GM12878 (cell line): ENCODE measurements around the gene ITGA8. TPM values are rescaled to one million over a fixed set of nuclear protein-coding genes. Genes with fewer than 3 reads are reported as not detected.

Source experiments
- ATAC-seq: fragments of 200-7000 bp; cut with Tn5 transposase; 3 replicates; pipeline ENCODE4 v1.9.1; 2020; ENCODE audit warnings: mild to moderate bottlenecking, moderate library complexity
- BruUV-seq: library from RNA; stranded (reverse); fragments of 400-500 nt; replicated peaks from 2 replicates; lab custom pipeline; 2021; lab: Mats Ljungman, UMichigan
- CTCF ChIA-PET: fragments of 300-600 bp; sonication (Branson Sonifier 250); formaldehyde crosslinking; extraction: SDS; loops from one replicate; lab custom pipeline; 2021; ENCODE audit warnings: inconsistent platforms; lab: Yijun Ruan, JAX
- POLR2A ChIA-PET: fragments of 350-600 bp; formaldehyde crosslinking; extraction: SDS; loops from one replicate; lab custom pipeline; 2021; ENCODE audit warnings: inconsistent platforms; lab: Charles Lee
- RAD21 ChIA-PET: fragments of 300-600 bp; sonication (Branson Sonifier 250); formaldehyde crosslinking; loops from one replicate; lab custom pipeline; 2023; ENCODE audit warnings: antibody characterized with exemption; ENCODE audit not compliant: unreplicated experiment; lab: Charles Lee
- SMC1A ChIA-PET: fragments of 300-600 bp; sonication (Branson Sonifier 250); formaldehyde crosslinking; loops from one replicate; lab custom pipeline; 2023; ENCODE audit not compliant: unreplicated experiment, uncharacterized antibody; lab: Charles Lee
- DNase-seq: peaks from one replicate; pipeline ENCODE4 v3.0.0-alpha.2; 2011; ENCODE audit warnings: low read depth, low spot score
- FAIRE-seq: peaks from 3 replicates; lab custom pipeline; 2011; peaks lifted over from hg19 to GRCh38; lab: Jason Lieb, UNC
- H2AFZ ChIP-seq: 2 replicates; pipeline ENCODE4 v1.6.0; 2011; ENCODE audit warnings: low read depth, low read length, control low read depth; ENCODE audit not compliant: control insufficient read depth
- H3K27ac ChIP-seq: 2 replicates; pipeline ENCODE4 v1.5.1; 2011; ENCODE audit warnings: control low read depth; ENCODE audit not compliant: control insufficient read depth, insufficient read depth
- H3K27me3 ChIP-seq, 2 experiments: replicated peaks in 1 of 2; 2 replicates each; pipeline versions ENCODE4 v1.6.0 to v1.6.1; 2011; ENCODE audit warnings: low read length in 1 of 2; ENCODE audit not compliant: control insufficient read depth in 2 of 2, insufficient read depth in 2 of 2
- H3K36me3 ChIP-seq, 2 experiments: 2 replicates each; pipeline ENCODE4 v1.5.1; 2011; ENCODE audit warnings: low read length in 1 of 2; ENCODE audit not compliant: control insufficient read depth in 2 of 2, insufficient read depth in 2 of 2
- H3K4me1 ChIP-seq: 2 replicates; pipeline ENCODE4 v1.6.1; 2011; ENCODE audit warnings: mild to moderate bottlenecking, low read length, moderate library complexity, mixed read lengths; ENCODE audit not compliant: control insufficient read depth, insufficient read depth
- H3K4me2 ChIP-seq: 2 replicates; pipeline ENCODE4 v1.6.0; 2011; ENCODE audit warnings: control low read depth; ENCODE audit not compliant: control insufficient read depth, insufficient read depth
- H3K4me3 ChIP-seq: fragments of 200-600 bp; sonication (generic); 2 replicates; pipeline ENCODE4 v1.5.1; 2016
- H3K79me2 ChIP-seq: 2 replicates; pipeline ENCODE4 v1.6.0; 2011; ENCODE audit warnings: low read length; ENCODE audit not compliant: control insufficient read depth, insufficient read depth
- H3K9ac ChIP-seq: 2 replicates; pipeline ENCODE4 v1.8.0; 2011; ENCODE audit warnings: low read length, control low read depth, mixed read lengths; ENCODE audit not compliant: control insufficient read depth, insufficient read depth
- H3K9me3 ChIP-seq: replicated peaks from 3 replicates; pipeline ENCODE4 v1.5.1; 2011; ENCODE audit warnings: mild to moderate bottlenecking, low read length; ENCODE audit not compliant: control insufficient read depth, insufficient read depth
- H4K20me1 ChIP-seq: 2 replicates; pipeline ENCODE4 v1.6.0; 2011; ENCODE audit not compliant: control insufficient read depth, insufficient read depth
- CREM ChIP-seq: IDR thresholded peaks from 2 replicates; pipeline ENCODE4 v1.6.1; 2014; ENCODE audit warnings: antibody characterized with exemption, low read depth
- MYB ChIP-seq: fragments of 150-350 bp; IDR thresholded peaks from 2 replicates; pipeline ENCODE4 v1.6.1; 2014; ENCODE audit warnings: mild to moderate bottlenecking, low read depth, low read length, borderline replicate concordance
- NR2F1 ChIP-seq: fragments of 450-650 bp; conservative IDR thresholded peaks from 2 replicates; pipeline ENCODE4 v1.6.1; 2017; ENCODE audit warnings: mild to moderate bottlenecking
- RAD21 ChIP-seq: IDR thresholded peaks from 2 replicates; pipeline ENCODE4 v1.6.1; 2011; ENCODE audit warnings: mild to moderate bottlenecking, low read depth, low read length, moderate library complexity; ENCODE audit not compliant: insufficient read depth
- SMC3 ChIP-seq: IDR thresholded peaks from 2 replicates; pipeline ENCODE4 v1.6.1; 2011; ENCODE audit warnings: low read length, improper control_type of control experiment, borderline replicate concordance
- WGBS: methylation state at CpG from one replicate; pipeline ENCODE4 v1.1.6; 2016; ENCODE audit warnings: low lambda C conversion rate; ENCODE audit not compliant: insufficient replicate concordance, insufficient coverage; ENCODE audit errors: missing lambda C conversion rate; 5-methylcytosine and 5-hydroxymethylcytosine counted together
- in situ Hi-C: fragments of 300-500 bp; cut with MboI; formaldehyde crosslinking; loops from 9 replicates; pipeline ENCODE4 v1.14.3; 2018; ENCODE audit warnings: mixed read lengths
- intact Hi-C: fragments of 100-400 bp; cut with micrococcal nuclease; formaldehyde crosslinking; loops from one replicate; pipeline ENCODE4 v1.14.2; 2022; ENCODE audit not compliant: unreplicated experiment
- polyA plus RNA-seq, 11 experiments: library from polyadenylated mRNA; depleted of rRNA in 4 of 11; unstranded in 6 of 11; stranded (reverse) in 5 of 11; fragments of >200 nt; fragmentation: Nextera tagmentation in 4 of 11; fragmentation: Illumina TruSeq in 1 of 11; extraction: Ambion mirVana in 4 of 11; extraction: Trizol in 1 of 11; gene quantifications; 1 replicate in 1 of 11; 2 replicates in 10 of 11; pipeline versions ENCODE4 v1.2.1 to v1.2.3, GENCODE V29; 2011 to 2016; ENCODE audit warnings: inconsistent platforms in 2 of 11, missing spikeins in 2 of 11, low read depth in 1 of 11
- total RNA-seq, 4 experiments: library from RNA; depleted of rRNA in 3 of 4; stranded (reverse); fragments of >200 nt in 3 of 4; fragmentation: Illumina TruSeq in 1 of 4; extraction: Trizol in 1 of 4; gene quantifications; 2 replicates each; pipeline versions ENCODE4 v1.2.1 to v1.2.3, GENCODE V29; 2013 to 2021
- TF ChIP-seq, protein P1 (sequence below): fragments of 150-350 bp; IDR thresholded peaks from 2 replicates; pipeline ENCODE4 v1.6.1; 2016; ENCODE audit warnings: low read depth, low read length
- TF ChIP-seq, protein P2 (sequence below), 3 experiments: IDR thresholded peaks in 2 of 3; conservative IDR thresholded peaks in 1 of 3; 2 replicates each; pipeline ENCODE4 v1.5.1; 2011; ENCODE audit warnings: low read depth in 3 of 3, low read length in 3 of 3, mild to moderate bottlenecking in 3 of 3, control low read depth in 2 of 3, moderate library complexity in 2 of 3, inconsistent platforms in 1 of 3, mixed read lengths in 1 of 3; ENCODE audit not compliant: control insufficient read depth in 2 of 3, insufficient read depth in 1 of 3; ENCODE audit errors: extremely low read depth in 1 of 3

Gene ITGA8
- total and polyA plus RNA-seq, 10 of the 15 experiments (the other 5 are each of a cell fraction or from before 2014, with no cell fraction given): 0.03 TPM; not detected in 9

DNA sequence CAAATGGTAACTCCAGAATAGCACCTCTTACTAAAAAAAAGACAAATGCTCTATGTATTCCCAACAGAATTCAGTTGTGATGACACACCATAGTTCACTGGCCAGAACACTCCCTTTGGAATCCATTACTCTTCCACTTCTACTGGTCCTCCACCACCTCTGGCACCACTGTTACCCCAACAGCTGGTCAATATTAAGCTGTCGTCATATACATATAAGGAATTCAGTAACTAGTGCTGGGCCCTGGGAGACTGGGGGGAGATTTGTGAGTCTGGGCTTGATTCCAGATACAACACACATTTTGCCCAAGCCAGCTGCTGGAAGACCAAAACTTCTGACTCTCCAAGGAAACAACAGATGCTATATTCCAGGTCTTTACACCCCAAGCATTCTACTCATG, 26.0 kb upstream of the ITGA8 start (continued):
- TF ChIP-seq, protein P1, sequence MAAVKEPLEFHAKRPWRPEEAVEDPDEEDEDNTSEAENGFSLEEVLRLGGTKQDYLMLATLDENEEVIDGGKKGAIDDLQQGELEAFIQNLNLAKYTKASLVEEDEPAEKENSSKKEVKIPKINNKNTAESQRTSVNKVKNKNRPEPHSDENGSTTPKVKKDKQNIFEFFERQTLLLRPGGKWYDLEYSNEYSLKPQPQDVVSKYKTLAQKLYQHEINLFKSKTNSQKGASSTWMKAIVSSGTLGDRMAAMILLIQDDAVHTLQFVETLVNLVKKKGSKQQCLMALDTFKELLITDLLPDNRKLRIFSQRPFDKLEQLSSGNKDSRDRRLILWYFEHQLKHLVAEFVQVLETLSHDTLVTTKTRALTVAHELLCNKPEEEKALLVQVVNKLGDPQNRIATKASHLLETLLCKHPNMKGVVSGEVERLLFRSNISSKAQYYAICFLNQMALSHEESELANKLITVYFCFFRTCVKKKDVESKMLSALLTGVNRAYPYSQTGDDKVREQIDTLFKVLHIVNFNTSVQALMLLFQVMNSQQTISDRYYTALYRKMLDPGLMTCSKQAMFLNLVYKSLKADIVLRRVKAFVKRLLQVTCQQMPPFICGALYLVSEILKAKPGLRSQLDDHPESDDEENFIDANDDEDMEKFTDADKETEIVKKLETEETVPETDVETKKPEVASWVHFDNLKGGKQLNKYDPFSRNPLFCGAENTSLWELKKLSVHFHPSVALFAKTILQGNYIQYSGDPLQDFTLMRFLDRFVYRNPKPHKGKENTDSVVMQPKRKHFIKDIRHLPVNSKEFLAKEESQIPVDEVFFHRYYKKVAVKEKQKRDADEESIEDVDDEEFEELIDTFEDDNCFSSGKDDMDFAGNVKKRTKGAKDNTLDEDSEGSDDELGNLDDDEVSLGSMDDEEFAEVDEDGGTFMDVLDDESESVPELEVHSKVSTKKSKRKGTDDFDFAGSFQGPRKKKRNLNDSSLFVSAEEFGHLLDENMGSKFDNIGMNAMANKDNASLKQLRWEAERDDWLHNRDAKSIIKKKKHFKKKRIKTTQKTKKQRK: no peak
- no peak for TF ChIP-seq CREM
- TF ChIP-seq MYB: no peak

DNA sequence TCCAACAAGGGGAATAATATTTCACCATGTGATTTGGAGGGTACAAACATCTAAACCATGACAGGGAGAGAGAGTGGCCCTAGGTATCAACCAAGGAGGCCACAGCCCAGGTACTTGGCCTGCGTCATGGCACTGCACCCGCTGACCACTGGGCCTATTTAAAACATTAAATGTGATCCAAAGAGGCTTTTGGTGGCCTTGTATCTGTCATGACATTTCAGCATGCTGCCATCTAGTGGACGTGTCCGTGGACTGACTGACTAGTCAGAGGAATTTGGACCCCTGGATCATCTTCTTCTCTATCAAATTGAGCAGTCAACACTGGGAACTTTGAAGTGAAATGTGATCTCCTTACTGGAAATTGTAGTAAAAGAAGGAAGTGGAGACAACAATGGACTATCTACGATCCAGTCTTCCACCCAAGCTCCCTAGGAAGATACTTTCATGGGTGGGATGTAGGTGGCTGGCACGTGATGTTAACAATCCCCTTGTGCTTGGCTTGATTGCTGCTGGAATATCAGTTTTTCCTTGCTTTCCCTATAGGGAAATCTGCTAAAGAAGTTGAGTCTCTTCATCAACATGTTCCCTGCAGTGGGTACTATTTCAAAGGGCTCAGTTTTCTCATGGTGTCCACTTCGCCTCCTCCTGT, 24.6 kb upstream of the ITGA8 start:
- Histone ChIP-seq H3K4me1 (no peaks in the 10 kb centered on the region), H3K4me3 (no peak overlapping the region), H2AFZ (no peak overlapping the region), H3K79me2 (no peaks in the 10 kb centered on the region), H3K9me3 (no peaks in the 10 kb centered on the region), H3K36me3 (no peaks in the 10 kb centered on the region), H3K4me2 (no peak overlapping the region), H4K20me1 (no peaks in the 10 kb centered on the region), H3K27ac (no peak overlapping the region), H3K9ac (no peak overlapping the region), H3K27me3 (no peaks in the 10 kb centered on the region)
- 8% methylated on average over 7 of the region's 7 CpGs for WGBS
- ATAC-seq: peak; percentile 88
- in situ Hi-C loops (no loop called here), intact Hi-C loops (loop anchor here (5.0 kb wide), 2 partner anchors 92 to 312 kb away; no protein-coding TSS in a partner anchor)
- ChIA-PET POLR2A (no interaction called here), CTCF (interaction anchor here (1.3 kb wide), 1 partner anchor 160 kb away, joined by 3 read pairs; no protein-coding TSS in a partner anchor), SMC1A (no interaction called here), RAD21 (no interaction called here)
- FAIRE-seq: peak; percentile 75
- TF ChIP-seq RAD21 (peak; percentile 48; the same call in 1 of the 2 replicates), NR2F1 (no peak), SMC3 (peak; percentile 23; the same call in 1 of the 2 replicates)
- TF ChIP-seq, protein P2, sequence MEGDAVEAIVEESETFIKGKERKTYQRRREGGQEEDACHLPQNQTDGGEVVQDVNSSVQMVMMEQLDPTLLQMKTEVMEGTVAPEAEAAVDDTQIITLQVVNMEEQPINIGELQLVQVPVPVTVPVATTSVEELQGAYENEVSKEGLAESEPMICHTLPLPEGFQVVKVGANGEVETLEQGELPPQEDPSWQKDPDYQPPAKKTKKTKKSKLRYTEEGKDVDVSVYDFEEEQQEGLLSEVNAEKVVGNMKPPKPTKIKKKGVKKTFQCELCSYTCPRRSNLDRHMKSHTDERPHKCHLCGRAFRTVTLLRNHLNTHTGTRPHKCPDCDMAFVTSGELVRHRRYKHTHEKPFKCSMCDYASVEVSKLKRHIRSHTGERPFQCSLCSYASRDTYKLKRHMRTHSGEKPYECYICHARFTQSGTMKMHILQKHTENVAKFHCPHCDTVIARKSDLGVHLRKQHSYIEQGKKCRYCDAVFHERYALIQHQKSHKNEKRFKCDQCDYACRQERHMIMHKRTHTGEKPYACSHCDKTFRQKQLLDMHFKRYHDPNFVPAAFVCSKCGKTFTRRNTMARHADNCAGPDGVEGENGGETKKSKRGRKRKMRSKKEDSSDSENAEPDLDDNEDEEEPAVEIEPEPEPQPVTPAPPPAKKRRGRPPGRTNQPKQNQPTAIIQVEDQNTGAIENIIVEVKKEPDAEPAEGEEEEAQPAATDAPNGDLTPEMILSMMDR (IDR thresholded peaks at IDR 0.05 in 2 of 3, conservative IDR thresholded peaks at IDR 0.05 in 1 of 3; ENCODE audit: control insufficient read depth in 2 of 3, extremely low read depth in 1 of 3, insufficient read depth in 1 of 3, low read depth in 3 of 3, low read length in 3 of 3): peak; percentile 48 to 73 (median 55)
- BruUV-seq: no TSS peak
- no peak for DNase-seq
